IMR-90 (cell line): ENCODE results near the gene PBXIP1. TPM values are rescaled to one million over a fixed set of nuclear protein-coding genes. Genes with fewer than 3 reads are reported as not detected.

ENCODE experiments used
- ATAC-seq: fragments of 200-7000 bp; cut with Tn5 transposase; 2 replicates; pipeline ENCODE4 v1.9.1; 2020; ENCODE audit warnings: low read depth, mild to moderate bottlenecking, moderate library complexity
- BruUV-seq: library from RNA; stranded (reverse); fragments of 400-500 nt; replicated peaks from 2 replicates; lab custom pipeline; 2021; lab: Mats Ljungman, UMichigan
- CTCF ChIA-PET: fragments of 300-600 bp; formaldehyde crosslinking; extraction: SDS; loops from one replicate; lab custom pipeline; 2021; ENCODE audit warnings: antibody characterized with exemption; lab: Yijun Ruan, JAX
- POLR2A ChIA-PET: fragments of 300-600 bp; sonication (Branson Sonifier 250); formaldehyde crosslinking; loops from one replicate; lab custom pipeline; 2022; ENCODE audit warnings: antibody characterized with exemption; ENCODE audit not compliant: unreplicated experiment; lab: Charles Lee
- DNase-seq: peaks from one replicate; pipeline ENCODE4 v3.0.0; 2013
- H2AFZ ChIP-seq: replicated peaks from 2 replicates; pipeline ENCODE3; 2013; ENCODE audit warnings: low read length, mild to moderate bottlenecking; ENCODE audit not compliant: poor library complexity
- H2AK5ac ChIP-seq: 2 replicates; pipeline ENCODE4 v1.6.1; 2013; ENCODE audit warnings: low read depth, low read length, inconsistent platforms
- H2AK9ac ChIP-seq: replicated peaks from 2 replicates; pipeline ENCODE3; 2013; ENCODE audit warnings: mild to moderate bottlenecking, low read depth, low read length, moderate library complexity; ENCODE audit not compliant: poor library complexity
- H2BK120ac ChIP-seq: 2 replicates; pipeline ENCODE4 v1.6.1; 2013; ENCODE audit warnings: low read depth, low read length, inconsistent platforms
- H2BK15ac ChIP-seq: 3 replicates; pipeline ENCODE4 v1.6.1; 2013; ENCODE audit warnings: low read depth, low read length, inconsistent platforms
- H2BK20ac ChIP-seq: 2 replicates; pipeline ENCODE4 v1.6.1; 2013; ENCODE audit warnings: low read depth, mild to moderate bottlenecking, inconsistent platforms, low read length, moderate library complexity
- H2BK5ac ChIP-seq: 2 replicates; pipeline ENCODE4 v1.6.1; 2013; ENCODE audit warnings: mild to moderate bottlenecking, low read depth, low read length, inconsistent platforms; ENCODE audit not compliant: poor library complexity, severe bottlenecking
- H3K14ac ChIP-seq: replicated peaks from 2 replicates; pipeline ENCODE4 v1.6.1; 2013; ENCODE audit warnings: low read depth, low read length, inconsistent platforms
- H3K18ac ChIP-seq: 2 replicates; pipeline ENCODE4 v1.6.1; 2013; ENCODE audit warnings: low read depth, low read length, control low read depth
- H3K23ac ChIP-seq: 2 replicates; pipeline ENCODE4 v1.6.1; 2013; ENCODE audit warnings: low read depth, low read length, inconsistent platforms
- H3K27ac ChIP-seq: 2 replicates; pipeline ENCODE4 v1.5.1; 2013; ENCODE audit warnings: mild to moderate bottlenecking, control low read depth, low read length; ENCODE audit not compliant: insufficient read depth
- H3K27me3 ChIP-seq: 2 replicates; pipeline ENCODE4 v1.6.1; 2013; ENCODE audit warnings: low read length; ENCODE audit not compliant: control insufficient read depth, insufficient read depth
- H3K36me3 ChIP-seq: 2 replicates; pipeline ENCODE4 v1.6.1; 2013; ENCODE audit warnings: low read length, mixed read lengths; ENCODE audit not compliant: control insufficient read depth, insufficient read depth
- H3K4ac ChIP-seq: 2 replicates; pipeline ENCODE4 v1.6.1; 2013; ENCODE audit warnings: low read depth, low read length, inconsistent platforms
- H3K4me1 ChIP-seq: 2 replicates; pipeline ENCODE4 v1.6.1; 2013; ENCODE audit warnings: low read length, mixed read lengths; ENCODE audit not compliant: control insufficient read depth, insufficient read depth
- H3K4me2 ChIP-seq: 2 replicates; pipeline ENCODE4 v1.6.1; 2013; ENCODE audit warnings: low read depth, mild to moderate bottlenecking, control low read depth, low read length, moderate library complexity
- H3K4me3 ChIP-seq: 2 replicates; pipeline ENCODE4 v1.5.1; 2013; ENCODE audit warnings: low read depth, mild to moderate bottlenecking, control low read depth, low read length, moderate library complexity; ENCODE audit not compliant: insufficient read depth
- H3K56ac ChIP-seq: 2 replicates; pipeline ENCODE4 v1.6.1; 2013; ENCODE audit warnings: low read length, inconsistent platforms; ENCODE audit not compliant: insufficient read depth; ENCODE audit errors: extremely low read depth
- H3K79me1 ChIP-seq, 2 experiments: 2 replicates each; pipeline ENCODE4 v1.6.1; 2013; ENCODE audit warnings: low read length in 2 of 2, inconsistent platforms in 1 of 2, low read depth in 1 of 2
- H3K9ac ChIP-seq: 2 replicates; pipeline ENCODE4 v1.6.1; 2013; ENCODE audit warnings: low read depth, low read length, control low read depth
- H3K9me1 ChIP-seq: 2 replicates; pipeline ENCODE4 v1.6.1; 2013; ENCODE audit warnings: low read length, inconsistent platforms; ENCODE audit not compliant: insufficient read depth
- H3K9me3 ChIP-seq: 2 replicates; pipeline ENCODE4 v1.6.1; 2013; ENCODE audit warnings: low read length; ENCODE audit not compliant: control insufficient read depth, insufficient read depth
- H4K20me1 ChIP-seq: 2 replicates; pipeline ENCODE4 v1.6.1; 2013; ENCODE audit warnings: low read length, inconsistent platforms; ENCODE audit not compliant: insufficient read depth
- H4K5ac ChIP-seq: 2 replicates; pipeline ENCODE4 v1.6.1; 2013; ENCODE audit warnings: mild to moderate bottlenecking, low read depth, low read length, control low read depth
- H4K8ac ChIP-seq, 2 experiments: 2 replicates each; pipeline ENCODE4 v1.6.1; 2013; ENCODE audit warnings: low read depth in 2 of 2, low read length in 2 of 2, control low read depth in 1 of 2, inconsistent platforms in 1 of 2
- H4K91ac ChIP-seq: 2 replicates; pipeline ENCODE4 v1.6.1; 2013; ENCODE audit warnings: low read depth, low read length, inconsistent platforms; ENCODE audit not compliant: insufficient read depth
- CEBPB ChIP-seq: IDR thresholded peaks from 2 replicates; pipeline ENCODE4 v1.6.1; 2012; ENCODE audit warnings: low read depth, low read length, improper control_type of control experiment
- FOS ChIP-seq: fragments of 150-350 bp; IDR thresholded peaks from 2 replicates; pipeline ENCODE4 v1.6.1; 2016; ENCODE audit warnings: low read depth, low read length
- WGBS, 2 experiments: methylation state at CpG; one replicate each; pipeline versions ENCODE4 v1.1.5 to v1.1.7; 2013; ENCODE audit warnings: missing lambda C conversion rate in 2 of 2; ENCODE audit not compliant: insufficient read length in 1 of 2; ENCODE audit errors: extremely low coverage in 2 of 2; 5-methylcytosine and 5-hydroxymethylcytosine counted together
- dilution Hi-C: fragments of 300-500 bp; cut with HindIII; formaldehyde crosslinking; loops from one replicate; pipeline ENCODE4 v1.14.3; 2018; ENCODE audit warnings: low sequenced_read_pairs; ENCODE audit not compliant: unreplicated experiment
- in situ Hi-C: fragments of 300-500 bp; cut with MboI; formaldehyde crosslinking; loops from 3 replicates; pipeline ENCODE4 v1.14.3; 2019; ENCODE audit warnings: low sequenced_read_pairs, inconsistent platforms, mixed read lengths
- intact Hi-C: fragments of 100-400 bp; cut with micrococcal nuclease; formaldehyde crosslinking; loops from 2 replicates; pipeline ENCODE4 v1.10.0; 2022
- polyA plus RNA-seq, 3 experiments: library from polyadenylated mRNA; depleted of rRNA; stranded (reverse); fragments of >200 nt; gene quantifications; 2 replicates each; pipeline ENCODE4 v1.2.3, GENCODE V29; 2012; ENCODE audit warnings: low replicate concordance in 1 of 3
- total RNA-seq: library from RNA; depleted of rRNA; stranded (reverse); fragments of >200 nt; gene quantifications from 2 replicates; pipeline ENCODE4 v1.2.3, GENCODE V29; 2012
- TF ChIP-seq, protein P1 (sequence below): fragments of 150-350 bp; IDR thresholded peaks from 2 replicates; pipeline ENCODE4 v1.6.1; 2017; ENCODE audit warnings: mild to moderate bottlenecking, antibody characterized with exemption, low read length, low read depth
- TF ChIP-seq, protein P2 (sequence below): fragments of 150-350 bp; IDR thresholded peaks from 2 replicates; pipeline ENCODE4 v1.6.1; 2016; ENCODE audit warnings: low read depth, mild to moderate bottlenecking, low read length, moderate library complexity, borderline replicate concordance

Gene PBXIP1
- total and polyA plus RNA-seq, 2 of the 4 experiments (the other 2 are of a cell fraction) = 28.3 to 44.2 TPM

DNA sequence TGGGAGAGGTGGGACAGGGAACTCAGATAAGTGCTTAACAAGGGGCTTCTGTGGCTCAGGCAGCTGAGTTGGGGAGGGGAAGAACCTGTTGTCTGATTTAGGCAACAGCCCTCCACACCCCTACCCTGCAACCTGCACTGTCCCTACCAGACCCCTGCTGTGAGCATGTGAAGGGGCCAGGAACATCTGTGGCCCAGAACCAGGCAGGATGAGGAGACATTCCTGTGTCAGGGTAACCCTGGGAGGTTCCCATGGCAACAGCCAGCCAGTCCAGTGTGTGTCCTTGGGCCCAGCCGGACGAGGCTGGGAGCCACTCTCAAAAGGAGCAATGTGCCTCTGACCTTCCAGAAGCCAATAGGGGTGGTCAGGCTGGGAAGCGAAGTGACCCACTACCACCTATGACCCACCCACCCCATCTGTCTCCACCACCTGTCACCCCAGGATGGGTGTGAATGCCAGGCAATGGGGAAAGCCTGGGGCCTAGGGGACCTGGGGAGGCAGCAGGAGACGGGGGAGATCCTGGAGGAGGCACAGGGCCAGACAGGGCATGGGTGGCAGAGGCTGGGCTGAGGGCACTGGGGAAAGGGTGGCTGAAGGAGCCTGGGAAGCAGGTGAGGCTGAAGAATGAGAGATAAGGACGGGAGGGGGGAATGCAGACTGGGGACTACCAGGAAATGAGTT is 14.4 kb downstream of the PBXIP1 start:
- dilution Hi-C loops (no loop called here), intact Hi-C loops (no loop called here), in situ Hi-C loops (no loop called here)
- Histone ChIP-seq H2BK15ac (no peak overlapping the region), H3K23ac (no peak overlapping the region), H2BK5ac (no peak overlapping the region), H3K4ac (no peak overlapping the region), H2AK9ac (no peak overlapping the region), H3K4me2 (no peak overlapping the region), H2AK5ac (no peak overlapping the region), H3K27me3 (no peaks in the 10 kb centered on the region), H3K4me1 (peaks cover 2% of the 10 kb centered on the region; the same call in 1 of the 2 replicates), H3K27ac (no peak overlapping the region), H2AFZ (no peak overlapping the region), H3K18ac (no peak overlapping the region), H4K91ac (no peak overlapping the region), H3K36me3 (peaks cover 18% of the 10 kb centered on the region), H3K79me1 (peaks cover 0 to under 1% of the 10 kb centered on the region in 2 experiments; a peak in 1 of 4 replicates), H2BK120ac (no peak overlapping the region), H3K9ac (no peak overlapping the region), H3K14ac (no peak overlapping the region), H3K4me3 (no peak overlapping the region), H4K5ac (no peak overlapping the region), H3K56ac (no peak overlapping the region), H4K8ac (no peak overlapping the region), H3K9me3 (no peaks in the 10 kb centered on the region), H2BK20ac (no peak overlapping the region), H3K9me1 (peaks cover 4% of the 10 kb centered on the region; the same call in 1 of the 2 replicates), H4K20me1 (no peaks in the 10 kb centered on the region)
- ATAC-seq (no peak), DNase-seq (no peak)
- no TSS peak for BruUV-seq
- ChIA-PET CTCF (no interaction called here), POLR2A (no interaction called here)
- no peak for TF ChIP-seq CEBPB
- TF ChIP-seq, protein P1, sequence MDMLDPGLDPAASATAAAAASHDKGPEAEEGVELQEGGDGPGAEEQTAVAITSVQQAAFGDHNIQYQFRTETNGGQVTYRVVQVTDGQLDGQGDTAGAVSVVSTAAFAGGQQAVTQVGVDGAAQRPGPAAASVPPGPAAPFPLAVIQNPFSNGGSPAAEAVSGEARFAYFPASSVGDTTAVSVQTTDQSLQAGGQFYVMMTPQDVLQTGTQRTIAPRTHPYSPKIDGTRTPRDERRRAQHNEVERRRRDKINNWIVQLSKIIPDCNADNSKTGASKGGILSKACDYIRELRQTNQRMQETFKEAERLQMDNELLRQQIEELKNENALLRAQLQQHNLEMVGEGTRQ = no peak
- no peak for TF ChIP-seq FOS
- TF ChIP-seq, protein P2, sequence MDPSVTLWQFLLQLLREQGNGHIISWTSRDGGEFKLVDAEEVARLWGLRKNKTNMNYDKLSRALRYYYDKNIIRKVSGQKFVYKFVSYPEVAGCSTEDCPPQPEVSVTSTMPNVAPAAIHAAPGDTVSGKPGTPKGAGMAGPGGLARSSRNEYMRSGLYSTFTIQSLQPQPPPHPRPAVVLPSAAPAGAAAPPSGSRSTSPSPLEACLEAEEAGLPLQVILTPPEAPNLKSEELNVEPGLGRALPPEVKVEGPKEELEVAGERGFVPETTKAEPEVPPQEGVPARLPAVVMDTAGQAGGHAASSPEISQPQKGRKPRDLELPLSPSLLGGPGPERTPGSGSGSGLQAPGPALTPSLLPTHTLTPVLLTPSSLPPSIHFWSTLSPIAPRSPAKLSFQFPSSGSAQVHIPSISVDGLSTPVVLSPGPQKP = no peak
- 63% methylated on average over 1 of the region's 5 CpGs; no CpG with 5 or more reads in 1 of the 2 experiments for WGBS, 2 experiments
